Endothelial cell of umbilical vein (primary cell): ENCODE results near the gene CCNJL. TPM values are rescaled to one million over a fixed set of nuclear protein-coding genes. Genes with fewer than 3 reads are reported as not detected.

Experiments used
- BruUV-seq: library from RNA; stranded (reverse); fragments of 400-500 nt; replicated peaks from 2 replicates; lab custom pipeline; 2021; lab: Mats Ljungman, UMichigan
- CTCF ChIA-PET: fragments of 300-600, 350-600 bp; sonication (Branson Sonifier 250); formaldehyde crosslinking; loops from one replicate; lab custom pipeline; 2021; ENCODE audit warnings: antibody characterized with exemption, inconsistent platforms; lab: Charles Lee
- POLR2A ChIA-PET: fragments of 300-600, 350-600 bp; sonication (Branson Sonifier 250); formaldehyde crosslinking; loops from one replicate; lab custom pipeline; 2021; ENCODE audit warnings: antibody characterized with exemption, inconsistent platforms; lab: Charles Lee
- DNase-seq: peaks from one replicate; pipeline ENCODE4 v3.0.0-alpha.2; 2011; ENCODE audit warnings: low read depth, low spot score
- FAIRE-seq: peaks from 2 replicates; lab custom pipeline; 2011; peaks lifted over from hg19 to GRCh38; lab: Jason Lieb, UNC
- H2AFZ ChIP-seq: 2 replicates; pipeline ENCODE4 v1.6.0; 2012; ENCODE audit warnings: low read depth, low read length, control low read depth, inconsistent platforms
- H3K27ac ChIP-seq: 2 replicates; pipeline ENCODE4 v1.5.1; 2011; ENCODE audit warnings: low read depth, mild to moderate bottlenecking, control low read depth, low read length, moderate library complexity; ENCODE audit not compliant: insufficient read depth
- H3K27me3 ChIP-seq, 2 experiments: 2 replicates each; pipeline versions ENCODE4 v1.6.0 to v1.6.1; 2011; ENCODE audit warnings: low read length in 2 of 2, mixed read lengths in 1 of 2; ENCODE audit not compliant: control insufficient read depth in 2 of 2, insufficient read depth in 2 of 2
- H3K36me3 ChIP-seq, 2 experiments: 2 replicates in 1 of 2; 3 replicates in 1 of 2; pipeline ENCODE4 v1.5.1; 2011; ENCODE audit warnings: low read length in 2 of 2, mild to moderate bottlenecking in 1 of 2, moderate library complexity in 1 of 2; ENCODE audit not compliant: control insufficient read depth in 2 of 2, insufficient read depth in 2 of 2; ENCODE audit errors: extremely low read depth in 1 of 2
- H3K4me1 ChIP-seq: 3 replicates; pipeline ENCODE4 v1.5.1; 2011; ENCODE audit warnings: mild to moderate bottlenecking, low read length; ENCODE audit not compliant: control insufficient read depth, insufficient read depth; ENCODE audit errors: extremely low read depth
- H3K4me2 ChIP-seq: 2 replicates; pipeline ENCODE4 v1.6.1; 2011; ENCODE audit warnings: low read length, control low read depth, mixed read lengths; ENCODE audit not compliant: insufficient read depth
- H3K4me3 ChIP-seq, 3 experiments: fragments of 200-600 bp in 1 of 3; sonication (generic), shearing (Covaris generic) in 1 of 3; replicated peaks in 1 of 3; 2 replicates each; pipeline ENCODE4 v1.5.1; 2011 to 2016; ENCODE audit warnings: control low read depth in 3 of 3, low read length in 3 of 3, mild to moderate bottlenecking in 2 of 3, inconsistent platforms in 1 of 3, low read depth in 1 of 3, moderate library complexity in 1 of 3; ENCODE audit not compliant: insufficient read depth in 1 of 3
- H3K79me2 ChIP-seq: 2 replicates; pipeline ENCODE4 v1.6.0; 2012; ENCODE audit warnings: low read length, inconsistent platforms; ENCODE audit not compliant: control insufficient read depth, insufficient read depth
- H3K9ac ChIP-seq: replicated peaks from 2 replicates; pipeline ENCODE3; 2011; ENCODE audit warnings: low read length, control low read depth; ENCODE audit not compliant: insufficient read depth; ENCODE audit errors: extremely low read depth
- H3K9me1 ChIP-seq: replicated peaks from 3 replicates; pipeline ENCODE4 v1.6.0; 2011; ENCODE audit warnings: mild to moderate bottlenecking, low read length; ENCODE audit not compliant: control insufficient read depth, insufficient read depth; ENCODE audit errors: extremely low read depth
- H3K9me3 ChIP-seq: replicated peaks from 2 replicates; pipeline ENCODE4 v1.5.1; 2012; ENCODE audit warnings: low read length, inconsistent platforms; ENCODE audit not compliant: control insufficient read depth, insufficient read depth
- H4K20me1 ChIP-seq: replicated peaks from 2 replicates; pipeline ENCODE3; 2011; ENCODE audit warnings: mild to moderate bottlenecking, low read length; ENCODE audit not compliant: control insufficient read depth, insufficient read depth; ENCODE audit errors: extremely low read depth
- EZH2 ChIP-seq: IDR thresholded peaks from 2 replicates; pipeline ENCODE4 v1.6.1; 2012; ENCODE audit warnings: borderline replicate concordance, low read depth, mild to moderate bottlenecking, moderate library complexity, low read length, inconsistent platforms; ENCODE audit not compliant: severe bottlenecking
- FOS ChIP-seq: IDR thresholded peaks from 2 replicates; pipeline ENCODE4 v1.6.1; 2011; ENCODE audit warnings: mild to moderate bottlenecking, low read length, moderate library complexity, borderline replicate concordance; ENCODE audit not compliant: insufficient read depth
- GATA2 ChIP-seq: IDR thresholded peaks from 2 replicates; pipeline ENCODE4 v1.7.0; 2011; ENCODE audit warnings: low read depth, mild to moderate bottlenecking, moderate library complexity, mixed read lengths, low read length; ENCODE audit not compliant: insufficient read length, insufficient read depth
- JUN ChIP-seq: IDR thresholded peaks from 2 replicates; pipeline ENCODE4 v1.6.1; 2011; ENCODE audit warnings: borderline replicate concordance, low read depth; ENCODE audit not compliant: insufficient read length, insufficient read depth
- MYC ChIP-seq: IDR thresholded peaks from one replicate; pipeline ENCODE4 v1.6.1; 2011; ENCODE audit warnings: mild to moderate bottlenecking, low read depth, low read length
- POLR2A ChIP-seq: IDR thresholded peaks from 2 replicates; pipeline ENCODE4 v1.6.1; 2012; ENCODE audit warnings: low read depth, mild to moderate bottlenecking, control low read depth, low read length
- POLR2AphosphoS5 ChIP-seq: IDR thresholded peaks from 2 replicates; pipeline ENCODE4 v1.6.1; 2012; ENCODE audit warnings: low read depth, mild to moderate bottlenecking, control low read depth, low read length, moderate library complexity; ENCODE audit not compliant: insufficient read depth
- dilution Hi-C: fragments of 300-500 bp; cut with MboI; formaldehyde crosslinking; loops from one replicate; pipeline ENCODE4 v1.15.0; 2019; ENCODE audit warnings: low sequenced_read_pairs; ENCODE audit not compliant: extremely low pct_ligation_motif_present
- intact Hi-C: fragments of 100-400 bp; cut with micrococcal nuclease; formaldehyde crosslinking; loops from one replicate; pipeline ENCODE4 v1.10.0; 2022
- polyA plus RNA-seq, 4 experiments: library from polyadenylated mRNA; depleted of rRNA in 3 of 4; stranded (reverse) in 3 of 4; unstranded in 1 of 4; fragments of >200 nt; gene quantifications; 2 replicates each; pipeline versions ENCODE4 v1.2.1 to v1.2.3, GENCODE V29; 2011 to 2012; ENCODE audit warnings: missing spikeins in 1 of 4
- total RNA-seq: library from RNA; stranded (reverse); gene quantifications from 2 replicates; pipeline ENCODE4 v1.2.3, GENCODE V29; 2021
- TF ChIP-seq, protein P1 (sequence below): IDR thresholded peaks from 2 replicates; pipeline ENCODE4 v1.6.1; 2011; ENCODE audit not compliant: insufficient read depth, insufficient read length
- TF ChIP-seq, protein P2 (sequence below), 2 donors: IDR thresholded peaks; 1 replicate in 1 of 2; 2 replicates in 1 of 2; pipeline ENCODE4 v1.5.1; 2011; ENCODE audit warnings: low read length in 2 of 2, mild to moderate bottlenecking in 2 of 2, moderate library complexity in 2 of 2, control low read depth in 1 of 2, inconsistent platforms in 1 of 2, low read depth in 1 of 2; ENCODE audit not compliant: insufficient read depth in 1 of 2; ENCODE audit errors: extremely low read depth in 1 of 2

Gene CCNJL
- total and polyA plus RNA-seq, 2 donors (not counting 3 experiments of a cell fraction or from before 2014, with no cell fraction given): 20.0 to 21.3 TPM

DNA sequence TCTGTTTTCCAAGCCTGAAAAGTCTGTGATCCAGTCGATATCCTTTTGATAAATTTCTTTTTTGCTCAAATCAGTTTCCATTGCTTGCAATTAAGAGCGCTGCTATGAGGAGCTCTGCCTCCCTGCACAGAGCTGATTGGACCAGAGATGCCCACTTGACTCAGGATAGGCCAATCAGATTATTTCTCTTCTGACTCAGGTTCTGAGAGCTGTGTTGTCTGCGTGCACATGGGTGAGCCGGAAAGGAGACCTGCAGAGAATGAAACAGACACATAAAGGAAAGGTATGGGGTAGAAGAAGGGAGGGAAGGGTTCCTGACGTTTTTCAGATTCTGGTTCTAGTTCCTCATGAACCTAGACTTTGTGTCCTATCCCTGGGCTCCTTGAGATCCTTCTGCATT is 98.8 kb downstream of the CCNJL start:
- intact Hi-C loops: no loop called here
- Histone ChIP-seq H3K4me1 (no peaks in the 10 kb centered on the region), H3K36me3 (no peaks in the 10 kb centered on the region), H3K27me3 (no peaks in the 10 kb centered on the region), H3K9ac (no peak overlapping the region), H2AFZ (no peak overlapping the region), H3K27ac (no peak overlapping the region), H3K4me3 (no peak overlapping the region), H3K79me2 (no peaks in the 10 kb centered on the region), H3K4me2 (no peak overlapping the region), H3K9me1 (no peaks in the 10 kb centered on the region), H3K9me3 (no peaks in the 10 kb centered on the region), H4K20me1 (no peaks in the 10 kb centered on the region)
- no TSS peak for BruUV-seq
- ChIA-PET POLR2A (no interaction called here), CTCF (interaction anchor here (2.4 kb wide), 1 partner anchor 192 kb away, joined by 6 read pairs; no protein-coding TSS in a partner anchor)
- no peak for FAIRE-seq
- dilution Hi-C loops: no loop called here
- no peak for DNase-seq
- TF ChIP-seq POLR2AphosphoS5 (no peak), FOS (no peak), POLR2A (no peak), GATA2 (no peak), MYC (no peak), JUN (no peak), EZH2 (no peak)
- TF ChIP-seq, protein P1, sequence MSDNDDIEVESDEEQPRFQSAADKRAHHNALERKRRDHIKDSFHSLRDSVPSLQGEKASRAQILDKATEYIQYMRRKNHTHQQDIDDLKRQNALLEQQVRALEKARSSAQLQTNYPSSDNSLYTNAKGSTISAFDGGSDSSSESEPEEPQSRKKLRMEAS: no peak
- TF ChIP-seq, protein P2, sequence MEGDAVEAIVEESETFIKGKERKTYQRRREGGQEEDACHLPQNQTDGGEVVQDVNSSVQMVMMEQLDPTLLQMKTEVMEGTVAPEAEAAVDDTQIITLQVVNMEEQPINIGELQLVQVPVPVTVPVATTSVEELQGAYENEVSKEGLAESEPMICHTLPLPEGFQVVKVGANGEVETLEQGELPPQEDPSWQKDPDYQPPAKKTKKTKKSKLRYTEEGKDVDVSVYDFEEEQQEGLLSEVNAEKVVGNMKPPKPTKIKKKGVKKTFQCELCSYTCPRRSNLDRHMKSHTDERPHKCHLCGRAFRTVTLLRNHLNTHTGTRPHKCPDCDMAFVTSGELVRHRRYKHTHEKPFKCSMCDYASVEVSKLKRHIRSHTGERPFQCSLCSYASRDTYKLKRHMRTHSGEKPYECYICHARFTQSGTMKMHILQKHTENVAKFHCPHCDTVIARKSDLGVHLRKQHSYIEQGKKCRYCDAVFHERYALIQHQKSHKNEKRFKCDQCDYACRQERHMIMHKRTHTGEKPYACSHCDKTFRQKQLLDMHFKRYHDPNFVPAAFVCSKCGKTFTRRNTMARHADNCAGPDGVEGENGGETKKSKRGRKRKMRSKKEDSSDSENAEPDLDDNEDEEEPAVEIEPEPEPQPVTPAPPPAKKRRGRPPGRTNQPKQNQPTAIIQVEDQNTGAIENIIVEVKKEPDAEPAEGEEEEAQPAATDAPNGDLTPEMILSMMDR (IDR thresholded peaks at IDR 0.05; ENCODE audit: extremely low read depth in 1 of 2, insufficient read depth in 1 of 2, low read depth in 1 of 2, low read length in 2 of 2): no peak
